Measurements from ENCODE around the gene CLCN3. TPM values are rescaled to one million over a fixed set of nuclear protein-coding genes. Genes with fewer than 3 reads are reported as not detected.

Gene CLCN3
- total RNA-seq, 1 experiment from 2014 or later = 16.9 TPM

DNA sequence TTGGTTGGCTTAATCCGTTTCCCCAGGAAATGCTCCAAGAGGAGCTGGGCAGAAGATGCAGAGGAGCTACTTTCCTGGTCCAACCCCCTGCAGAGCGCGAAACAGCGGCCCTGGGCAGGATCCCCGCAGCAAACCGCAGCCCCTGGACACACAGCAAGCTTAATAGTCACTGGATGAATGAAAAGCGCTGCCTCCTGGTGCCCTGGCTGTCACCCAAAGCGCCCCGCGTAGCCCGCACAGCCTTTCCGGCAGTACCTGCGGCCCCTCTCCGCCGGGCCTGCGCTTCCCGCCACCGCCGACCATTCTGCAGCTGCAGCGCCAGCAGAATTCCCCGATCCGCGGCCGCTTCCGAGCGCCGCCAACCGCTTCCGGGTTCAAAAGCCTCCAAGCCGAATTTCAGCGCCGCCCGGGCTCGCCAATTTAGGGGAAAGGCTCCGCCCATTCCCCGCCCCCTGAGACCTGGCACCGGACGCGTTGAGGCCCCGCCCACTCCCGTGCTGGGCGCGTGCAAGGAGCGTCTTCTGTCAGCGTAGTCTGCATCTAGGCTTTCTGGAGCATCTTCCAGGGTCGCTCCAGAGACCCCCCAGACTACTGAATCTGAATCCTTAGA, 137.3 kb downstream of the CLCN3 start, which contains the start of gene HPF1:
Gene HPF1 (minus strand): TSS at position 370 of the 610 bp plus-strand sequence. CDS start 67 bp downstream, at position 303.
- peaks cover 22% of the 10 kb centered on the region for H3K79me2 ChIP-seq (ENCODE audit: low read length)
- H3K9ac ChIP-seq (ENCODE audit: low read length) = peak within 1 kb of the TSS; percentile 83
- H3K4me3 ChIP-seq (ENCODE audit: low read length) = peak within 1 kb of the TSS; percentile 97
- H2AFZ ChIP-seq (ENCODE audit: low read length) = peak within 1 kb of the TSS; percentile 95
- peak within 1 kb of the TSS; percentile 92 for H3K4me2 ChIP-seq (ENCODE audit: low read length)
- intact Hi-C loops (cut with micrococcal nuclease) = loop anchor here (1.0 kb wide), 1 partner anchor 144 kb away; no protein-coding TSS in a partner anchor
- ChIA-PET POLR2A (ENCODE audit: unreplicated experiment) (interaction anchor here (0.6 kb wide), 1 partner anchor 165 kb away, joined by 3 read pairs; no protein-coding TSS in a partner anchor), CTCF (no interaction called here)
- peaks cover 9% of the 10 kb centered on the region; the same call in 1 of the 2 replicates for H3K4me1 ChIP-seq (ENCODE audit: insufficient read depth, low read length)
- TF ChIP-seq EZH2 (IDR thresholded peaks at IDR 0.05; ENCODE audit: low read length, unreplicated experiment) (no peak), EZH2phosphoT487 (IDR thresholded peaks at IDR 0.05; ENCODE audit: borderline replicate concordance, low read length) (no peak), CTCF (conservative IDR thresholded peaks at IDR 0.05; ENCODE audit: low read depth, low read length) (no peak)
- H3K36me3 ChIP-seq (ENCODE audit: low read depth, low read length) = no peaks in the 10 kb centered on the region
- no peaks in the 10 kb centered on the region for H3K9me3 ChIP-seq (ENCODE audit: low read length)
- no peaks in the 10 kb centered on the region for H4K20me1 ChIP-seq (ENCODE audit: low read length)
- no peaks in the 10 kb centered on the region for H3K27me3 ChIP-seq (ENCODE audit: low read length)
- DNase-seq = peak; percentile 87
- ATAC-seq = peak; percentile 93
- H3K9me2 ChIP-seq (replicated peaks; ENCODE audit: low read length) = no peaks in the 10 kb centered on the region
- H3F3A ChIP-seq (ENCODE audit: low read length, unreplicated experiment) = no peaks in the 10 kb centered on the region
- BruUV-seq (replicated peaks) = no TSS peak
- peak within 1 kb of the TSS; percentile 4; the same call in 1 of the 2 replicates for H3K27ac ChIP-seq (ENCODE audit: low read length)

GRCh38 chr4:169758401-169758962, 138.1 kb downstream of the CLCN3 start:
- H3K79me2 ChIP-seq (ENCODE audit: low read length) = peaks cover 22% of the 10 kb centered on the region
- no peaks in the 10 kb centered on the region for H3K9me3 ChIP-seq (ENCODE audit: low read length)
- no TSS peak for BruUV-seq (replicated peaks)
- H3F3A ChIP-seq (ENCODE audit: low read length, unreplicated experiment) = no peaks in the 10 kb centered on the region
- H4K20me1 ChIP-seq (ENCODE audit: low read length) = no peaks in the 10 kb centered on the region
- H3K4me3 ChIP-seq (ENCODE audit: low read length) = peak overlapping the region; percentile 97; the same call in 1 of the 2 replicates
- no peak for TF ChIP-seq EZH2 (IDR thresholded peaks at IDR 0.05; ENCODE audit: low read length, unreplicated experiment)
- TF ChIP-seq CTCF (conservative IDR thresholded peaks at IDR 0.05; ENCODE audit: low read depth, low read length) = no peak
- TF ChIP-seq EZH2phosphoT487 (IDR thresholded peaks at IDR 0.05; ENCODE audit: borderline replicate concordance, low read length) = no peak
- no peak overlapping the region for H3K27ac ChIP-seq (ENCODE audit: low read length)
- H3K4me2 ChIP-seq (ENCODE audit: low read length) = peak overlapping the region; percentile 92
- CTCF ChIA-PET = no interaction called here
- no peaks in the 10 kb centered on the region for H3K27me3 ChIP-seq (ENCODE audit: low read length)
- peaks cover 9% of the 10 kb centered on the region; the same call in 1 of the 2 replicates for H3K4me1 ChIP-seq (ENCODE audit: insufficient read depth, low read length)
- intact Hi-C loops (cut with micrococcal nuclease) = no loop called here
- peak overlapping the region; percentile 95 for H2AFZ ChIP-seq (ENCODE audit: low read length)
- H3K9ac ChIP-seq (ENCODE audit: low read length) = no peak overlapping the region
- DNase-seq = no peak
- no peaks in the 10 kb centered on the region for H3K36me3 ChIP-seq (ENCODE audit: low read depth, low read length)
- no peak; the same call in 1 of the 2 replicates for ATAC-seq
- no peaks in the 10 kb centered on the region for H3K9me2 ChIP-seq (replicated peaks; ENCODE audit: low read length)
- POLR2A ChIA-PET (ENCODE audit: unreplicated experiment) = no interaction called here

GRCh38 chr4:169761846-169762245, 141.5 kb downstream of the CLCN3 start:
- Histone ChIP-seq H4K20me1 (ENCODE audit: low read length) (no peaks in the 10 kb centered on the region), H3K79me2 (ENCODE audit: low read length) (peaks cover 3% of the 10 kb centered on the region), H3K9ac (ENCODE audit: low read length) (no peak overlapping the region), H3K9me3 (ENCODE audit: low read length) (no peaks in the 10 kb centered on the region), H3F3A (ENCODE audit: low read length, unreplicated experiment) (no peaks in the 10 kb centered on the region), H3K4me3 (ENCODE audit: low read length) (no peak overlapping the region), H3K27ac (ENCODE audit: low read length) (no peak overlapping the region), H2AFZ (ENCODE audit: low read length) (no peak overlapping the region), H3K4me1 (ENCODE audit: insufficient read depth, low read length) (no peaks in the 10 kb centered on the region), H3K27me3 (ENCODE audit: low read length) (no peaks in the 10 kb centered on the region), H3K9me2 (replicated peaks; ENCODE audit: low read length) (no peaks in the 10 kb centered on the region), H3K36me3 (ENCODE audit: low read depth, low read length) (no peaks in the 10 kb centered on the region), H3K4me2 (ENCODE audit: low read length) (no peak overlapping the region)
- DNase-seq (no peak), ATAC-seq (no peak)
- intact Hi-C loops (cut with micrococcal nuclease) = no loop called here
- CTCF ChIA-PET = no interaction called here
- no TSS peak for BruUV-seq (replicated peaks)
- no peak for TF ChIP-seq CTCF (conservative IDR thresholded peaks at IDR 0.05; ENCODE audit: low read depth, low read length)
- no peak for TF ChIP-seq EZH2 (IDR thresholded peaks at IDR 0.05; ENCODE audit: low read length, unreplicated experiment)
- no peak for TF ChIP-seq EZH2phosphoT487 (IDR thresholded peaks at IDR 0.05; ENCODE audit: borderline replicate concordance, low read length)
- POLR2A ChIA-PET (ENCODE audit: unreplicated experiment) = no interaction called here
